Liver (tissue), 9 donors: ENCODE measurements around the gene MEF2A. TPM values are rescaled to one million over a fixed set of nuclear protein-coding genes. Genes with fewer than 3 reads are reported as not detected.
A peak's percentile ranks its signal among the peaks of the same experiment; 100 is the strongest.

Source experiments
- DNase-seq: peaks from one replicate; pipeline ENCODE4 v3.0.0-alpha.2; 2017; ENCODE audit warnings: low spot score
- H3K27ac ChIP-seq, 2 donors: one replicate each; pipeline ENCODE4 v1.7.0; 2013; ENCODE audit warnings: inconsistent platforms in 2 of 2, low read length in 2 of 2, control low read depth in 1 of 2, low read depth in 1 of 2, mild to moderate bottlenecking in 1 of 2
- H3K27me3 ChIP-seq, 4 donors: one replicate each; pipeline versions ENCODE4 v1.6.1 to v1.7.0; 2013; ENCODE audit warnings: low read length in 3 of 4, inconsistent platforms in 1 of 4, mild to moderate bottlenecking in 1 of 4, moderate library complexity in 1 of 4; ENCODE audit not compliant: control insufficient read depth in 4 of 4, insufficient read depth in 4 of 4
- H3K36me3 ChIP-seq, 4 donors: one replicate each; pipeline versions ENCODE4 v1.6.1 to v1.7.0; 2013; ENCODE audit warnings: low read length in 3 of 4, mild to moderate bottlenecking in 3 of 4, low read depth in 1 of 4, moderate library complexity in 1 of 4; ENCODE audit not compliant: control insufficient read depth in 4 of 4, insufficient read depth in 3 of 4
- H3K4me1 ChIP-seq, 4 donors: one replicate each; pipeline versions ENCODE4 v1.6.1 to v1.7.0; 2013; ENCODE audit warnings: low read length in 3 of 4, mild to moderate bottlenecking in 3 of 4, moderate library complexity in 1 of 4; ENCODE audit not compliant: control insufficient read depth in 4 of 4, insufficient read depth in 4 of 4
- H3K4me3 ChIP-seq, 3 donors: one replicate each; pipeline versions ENCODE4 v1.6.1 to v1.7.0; 2013; ENCODE audit warnings: low read length in 3 of 3, control low read depth in 1 of 3, low read depth in 1 of 3, mild to moderate bottlenecking in 1 of 3
- H3K9ac ChIP-seq, 2 donors: one replicate each; pipeline ENCODE4 v1.7.0; 2013; ENCODE audit warnings: low read length in 2 of 2, mild to moderate bottlenecking in 2 of 2, moderate library complexity in 2 of 2, control low read depth in 1 of 2, low read depth in 1 of 2
- H3K9me3 ChIP-seq, 4 donors: one replicate each; pipeline versions ENCODE4 v1.6.1 to v1.7.0; 2013; ENCODE audit warnings: low read length in 3 of 4; ENCODE audit not compliant: control insufficient read depth in 4 of 4
- CTCF ChIP-seq: fragments of 150-350 bp; IDR thresholded peaks from 2 replicates; pipeline ENCODE4 v1.5.1; 2017; ENCODE audit warnings: improper control_type of control experiment, low read depth, low read length; ENCODE audit not compliant: missing input control
- EGR1 ChIP-seq, 2 donors: IDR thresholded peaks; 2 replicates each; pipeline ENCODE4 v1.6.1; 2016 to 2018; ENCODE audit warnings: antibody characterized with exemption in 2 of 2, low read depth in 2 of 2
- FOXA1 ChIP-seq: IDR thresholded peaks from 2 replicates; pipeline ENCODE4 v1.6.1; 2016; ENCODE audit warnings: antibody characterized with exemption
- FOXA2 ChIP-seq: IDR thresholded peaks from 2 replicates; pipeline ENCODE4 v1.6.1; 2016; ENCODE audit warnings: antibody characterized with exemption
- GABPA ChIP-seq, 2 donors: IDR thresholded peaks in 1 of 2; conservative IDR thresholded peaks in 1 of 2; 2 replicates each; pipeline ENCODE4 v1.6.1; 2016; ENCODE audit warnings: antibody characterized with exemption in 2 of 2, mild to moderate bottlenecking in 1 of 2, moderate library complexity in 1 of 2
- HNF4A ChIP-seq, 2 donors: conservative IDR thresholded peaks; 2 replicates each; pipeline ENCODE4 v1.6.1; 2016; ENCODE audit warnings: antibody characterized with exemption in 2 of 2, mild to moderate bottlenecking in 2 of 2
- HNF4G ChIP-seq: IDR thresholded peaks from 2 replicates; pipeline ENCODE4 v1.6.1; 2016; ENCODE audit warnings: antibody characterized with exemption
- JUND ChIP-seq, 2 donors: IDR thresholded peaks; 2 replicates each; pipeline ENCODE4 v1.6.1; 2016; ENCODE audit warnings: antibody characterized with exemption in 2 of 2
- NR2F2 ChIP-seq: IDR thresholded peaks from 2 replicates; pipeline ENCODE4 v1.6.1; 2016; ENCODE audit warnings: antibody characterized with exemption
- RAD21 ChIP-seq, 2 donors: IDR thresholded peaks; 2 replicates each; pipeline ENCODE4 v1.6.1; 2016; ENCODE audit warnings: antibody characterized with exemption in 2 of 2, mild to moderate bottlenecking in 2 of 2
- RXRA ChIP-seq, 2 donors: IDR thresholded peaks; 2 replicates each; pipeline ENCODE4 v1.6.1; 2017 to 2018; ENCODE audit warnings: antibody characterized with exemption in 2 of 2, mild to moderate bottlenecking in 1 of 2
- SP1 ChIP-seq: IDR thresholded peaks from 2 replicates; pipeline ENCODE4 v1.6.1; 2018; ENCODE audit warnings: antibody characterized with exemption, mild to moderate bottlenecking
- TAF1 ChIP-seq: conservative IDR thresholded peaks from 2 replicates; pipeline ENCODE4 v1.6.1; 2016; ENCODE audit warnings: antibody characterized with exemption, mild to moderate bottlenecking
- YY1 ChIP-seq: IDR thresholded peaks from 2 replicates; pipeline ENCODE4 v1.6.1; 2016; ENCODE audit warnings: antibody characterized with exemption, mild to moderate bottlenecking
- ZBTB33 ChIP-seq: IDR thresholded peaks from 2 replicates; pipeline ENCODE4 v1.6.1; 2016; ENCODE audit warnings: antibody characterized with exemption
- WGBS: extraction: QIAGEN DNeasy Blood & Tissue Kit; methylation state at CpG from one replicate; pipeline ENCODE4 v1.1.7; 2013; 5-methylcytosine and 5-hydroxymethylcytosine counted together
- polyA plus RNA-seq, 2 donors: library from polyadenylated mRNA; stranded (reverse) in 1 of 2; unstranded in 1 of 2; fragments of 200-250 nt in 1 of 2; fragments of >200 nt in 1 of 2; fragmentation: Nextera tagmentation in 1 of 2; extraction: Ambion mirVana in 1 of 2; gene quantifications; one replicate each; pipeline versions ENCODE4 v1.2.1 to v1.2.3, GENCODE V29; 2013 to 2015
- total RNA-seq, 2 donors: library from RNA; depleted of rRNA; stranded (reverse); fragments of >200 nt; gene quantifications; one replicate each; pipeline ENCODE4 v1.2.3, GENCODE V29; 2014
- TF ChIP-seq, protein P1 (sequence below): IDR thresholded peaks from 2 replicates; pipeline ENCODE4 v1.6.1; 2016; ENCODE audit warnings: antibody characterized with exemption, mild to moderate bottlenecking
- TF ChIP-seq, protein P2 (sequence below): IDR thresholded peaks from 2 replicates; pipeline ENCODE4 v1.6.1; 2016; ENCODE audit warnings: antibody characterized with exemption
- TF ChIP-seq, protein P3 (sequence below): IDR thresholded peaks from 2 replicates; pipeline ENCODE4 v1.6.1; 2016; ENCODE audit warnings: antibody characterized with exemption
- donor health status: healthy.
- donor health status: healthy.
- donor health status: healthy.
- donor health status: healthy.
- donor health status: healthy.

Gene MEF2A
- total and polyA plus RNA-seq, 4 donors = 8.5 to 45.9 (median 18.2) TPM

DNA sequence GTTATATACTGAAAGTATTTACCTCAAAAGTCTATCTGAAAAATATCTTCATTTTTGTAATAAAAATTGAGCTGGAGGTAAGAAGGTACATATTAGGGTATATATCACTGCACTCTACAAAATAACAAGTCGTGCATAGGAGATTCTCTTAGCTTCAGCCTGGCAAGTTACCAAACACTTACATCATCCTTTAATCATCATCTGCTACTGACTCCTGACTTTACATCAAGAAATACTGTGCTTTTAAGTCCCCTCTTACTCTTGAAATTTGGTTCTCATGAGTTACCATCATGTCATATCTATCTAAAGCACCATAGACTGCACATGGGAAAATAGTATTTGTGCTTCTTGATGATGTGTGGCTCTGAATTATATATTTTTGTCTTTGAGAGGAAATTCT lies 116.7 kb downstream of the MEF2A start:
- no peaks in the 10 kb centered on the region for H3K9me3 ChIP-seq
- H3K9ac ChIP-seq = peak overlapping the region in 1 of 2 donors; percentile 23
- peaks cover 0 to under 1% (median 0%) of the 10 kb centered on the region in 4 donors for H3K4me1 ChIP-seq
- 35% methylated on average over 1 of the region's 1 CpG for WGBS
- H3K27ac ChIP-seq = no peak overlapping the region
- no peak for DNase-seq
- TF ChIP-seq YY1 (no peak), HNF4A (conservative IDR thresholded peaks at IDR 0.05) (no peak), FOXA2 (no peak), RAD21 (IDR thresholded peaks at IDR 0.05) (no peak), SP1 (no peak), TAF1 (no peak), HNF4G (no peak)
- TF ChIP-seq, protein P1, sequence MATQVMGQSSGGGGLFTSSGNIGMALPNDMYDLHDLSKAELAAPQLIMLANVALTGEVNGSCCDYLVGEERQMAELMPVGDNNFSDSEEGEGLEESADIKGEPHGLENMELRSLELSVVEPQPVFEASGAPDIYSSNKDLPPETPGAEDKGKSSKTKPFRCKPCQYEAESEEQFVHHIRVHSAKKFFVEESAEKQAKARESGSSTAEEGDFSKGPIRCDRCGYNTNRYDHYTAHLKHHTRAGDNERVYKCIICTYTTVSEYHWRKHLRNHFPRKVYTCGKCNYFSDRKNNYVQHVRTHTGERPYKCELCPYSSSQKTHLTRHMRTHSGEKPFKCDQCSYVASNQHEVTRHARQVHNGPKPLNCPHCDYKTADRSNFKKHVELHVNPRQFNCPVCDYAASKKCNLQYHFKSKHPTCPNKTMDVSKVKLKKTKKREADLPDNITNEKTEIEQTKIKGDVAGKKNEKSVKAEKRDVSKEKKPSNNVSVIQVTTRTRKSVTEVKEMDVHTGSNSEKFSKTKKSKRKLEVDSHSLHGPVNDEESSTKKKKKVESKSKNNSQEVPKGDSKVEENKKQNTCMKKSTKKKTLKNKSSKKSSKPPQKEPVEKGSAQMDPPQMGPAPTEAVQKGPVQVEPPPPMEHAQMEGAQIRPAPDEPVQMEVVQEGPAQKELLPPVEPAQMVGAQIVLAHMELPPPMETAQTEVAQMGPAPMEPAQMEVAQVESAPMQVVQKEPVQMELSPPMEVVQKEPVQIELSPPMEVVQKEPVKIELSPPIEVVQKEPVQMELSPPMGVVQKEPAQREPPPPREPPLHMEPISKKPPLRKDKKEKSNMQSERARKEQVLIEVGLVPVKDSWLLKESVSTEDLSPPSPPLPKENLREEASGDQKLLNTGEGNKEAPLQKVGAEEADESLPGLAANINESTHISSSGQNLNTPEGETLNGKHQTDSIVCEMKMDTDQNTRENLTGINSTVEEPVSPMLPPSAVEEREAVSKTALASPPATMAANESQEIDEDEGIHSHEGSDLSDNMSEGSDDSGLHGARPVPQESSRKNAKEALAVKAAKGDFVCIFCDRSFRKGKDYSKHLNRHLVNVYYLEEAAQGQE = no peak
- TF ChIP-seq, protein P2, sequence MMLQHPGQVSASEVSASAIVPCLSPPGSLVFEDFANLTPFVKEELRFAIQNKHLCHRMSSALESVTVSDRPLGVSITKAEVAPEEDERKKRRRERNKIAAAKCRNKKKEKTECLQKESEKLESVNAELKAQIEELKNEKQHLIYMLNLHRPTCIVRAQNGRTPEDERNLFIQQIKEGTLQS = no peak
- H3K27me3 ChIP-seq = no peaks in the 10 kb centered on the region
- peaks cover 0 to 20% (median 12%) of the 10 kb centered on the region in 4 donors for H3K36me3 ChIP-seq
- H3K4me3 ChIP-seq = no peak overlapping the region

- TF ChIP-seq RXRA (IDR thresholded peaks at IDR 0.05) (no peak), GABPA (IDR thresholded peaks at IDR 0.05 in 1 of 2, conservative IDR thresholded peaks at IDR 0.05 in 1 of 2) (no peak), FOXA1 (no peak), HNF4A (conservative IDR thresholded peaks at IDR 0.05) (no peak), EGR1 (IDR thresholded peaks at IDR 0.05; ENCODE audit: low read depth in 2 of 2) (no peak), HNF4G (no peak), CTCF (no peak), FOXA2 (no peak), TAF1 (no peak), ZBTB33 (no peak), NR2F2 (no peak), SP1 (no peak), JUND (IDR thresholded peaks at IDR 0.05) (no peak), RAD21 (IDR thresholded peaks at IDR 0.05) (no peak), YY1 (no peak)
- TF ChIP-seq, protein P3, sequence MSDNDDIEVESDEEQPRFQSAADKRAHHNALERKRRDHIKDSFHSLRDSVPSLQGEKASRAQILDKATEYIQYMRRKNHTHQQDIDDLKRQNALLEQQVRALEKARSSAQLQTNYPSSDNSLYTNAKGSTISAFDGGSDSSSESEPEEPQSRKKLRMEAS = no peak
- TF ChIP-seq, protein P1 = no peak
- TF ChIP-seq, protein P2 = no peak
- Histone ChIP-seq H3K27ac (no peak overlapping the region), H3K36me3 (peaks cover 0 to 17% (median 12%) of the 10 kb centered on the region in 4 donors), H3K27me3 (no peaks in the 10 kb centered on the region), H3K9me3 (no peaks in the 10 kb centered on the region), H3K9ac (peak overlapping the region in 1 of 2 donors; percentile 23), H3K4me1 (no peaks in the 10 kb centered on the region), H3K4me3 (no peak overlapping the region)
- 85% methylated on average over 9 of the region's 9 CpGs for WGBS
- no peak for DNase-seq
Observed at GRCh38 chr15:99683000-99683670, 117.4 kb downstream of the MEF2A start.
